ENCODE data around the gene IDH3G.

IDH3G gene

GRCh38 chrX:153791104-153791852 lies 2.9 kb downstream of the IDH3G start:
- no peak for DNase-seq (ENCODE audit: low read depth)

- no peak for DNase-seq (ENCODE audit: low read depth)
Measured at GRCh38 chrX:153789654-153790053, 4.5 kb downstream of the IDH3G start.

DNA sequence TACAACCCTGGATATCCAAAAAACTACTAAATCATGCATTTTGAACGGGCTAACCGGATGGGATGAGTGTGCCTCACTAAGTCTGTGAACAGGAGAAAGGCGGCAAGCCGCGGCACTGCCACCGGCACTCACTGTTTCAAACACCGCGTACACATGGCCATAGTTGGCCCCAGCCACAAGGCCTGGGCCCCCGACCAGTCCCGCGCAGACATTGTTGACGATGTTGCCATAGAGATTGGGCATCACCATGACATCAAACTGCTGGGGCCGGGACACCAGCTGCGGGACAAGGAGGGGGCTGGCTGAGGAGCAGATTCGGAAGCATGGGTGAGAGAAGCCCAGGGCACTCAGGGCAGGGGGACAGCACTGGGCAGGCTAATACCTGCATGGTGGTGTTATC lies 7.5 kb downstream of the IDH3G start:
- no peak for DNase-seq (ENCODE audit: low read depth)

DNA sequence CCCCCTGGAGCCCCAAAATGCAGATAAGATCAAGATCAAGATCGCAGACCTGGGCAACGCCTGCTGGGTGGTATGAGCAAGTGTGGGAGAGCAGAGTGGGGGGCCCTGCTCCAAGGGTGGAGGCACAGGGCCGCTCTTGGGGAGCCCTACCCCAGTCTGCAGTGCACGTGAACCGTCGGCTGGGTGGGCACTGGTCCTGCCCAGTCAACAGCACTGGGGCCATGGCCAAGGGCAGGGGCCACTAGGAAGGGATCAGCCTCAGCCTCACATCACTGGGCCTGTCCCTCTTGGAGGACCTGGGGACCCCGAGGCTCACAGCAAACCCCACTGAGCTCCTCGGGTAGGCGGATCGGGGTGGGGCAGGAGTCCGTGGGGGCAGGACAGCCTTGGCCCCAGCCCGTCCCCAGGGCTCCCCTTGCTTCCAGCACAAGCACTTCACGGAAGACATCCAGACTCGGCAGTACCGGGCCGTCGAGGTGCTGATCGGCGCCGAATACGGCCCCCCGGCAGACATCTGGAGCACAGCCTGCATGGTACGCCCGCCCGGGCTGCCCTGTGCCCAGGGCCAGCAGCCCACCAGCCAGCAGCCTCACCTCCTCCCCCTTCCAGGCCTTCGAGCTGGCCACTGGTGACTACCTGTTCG lies 9.7 kb downstream of the IDH3G start:
- no peak for DNase-seq (ENCODE audit: low read depth)

- DNase-seq (ENCODE audit: low read depth) = no peak
Measured at GRCh38 chrX:153783378-153784013, 10.7 kb downstream of the IDH3G start.

DNA sequence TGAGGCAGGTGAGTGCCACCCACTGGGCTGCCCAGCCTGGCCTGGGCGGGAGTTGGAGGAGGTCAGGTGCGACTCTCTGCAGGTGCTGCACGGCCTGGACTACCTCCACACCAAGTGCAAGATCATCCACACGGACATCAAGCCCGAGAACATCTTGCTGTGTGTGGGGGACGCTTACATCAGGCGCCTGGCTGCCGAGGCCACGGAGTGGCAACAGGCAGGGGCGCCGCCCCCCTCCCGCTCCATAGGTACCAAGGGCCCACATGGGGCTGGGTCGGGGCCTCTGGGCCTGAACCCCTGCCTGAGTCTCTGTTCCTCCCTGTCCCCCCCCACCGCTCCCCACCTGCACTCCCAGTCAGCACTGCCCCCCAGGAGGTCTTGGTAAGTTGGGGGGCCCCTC lies 11.3 kb downstream of the IDH3G start:
- DNase-seq (ENCODE audit: low read depth) = no peak

- DNase-seq (ENCODE audit: low read depth) = no peak
Measured at GRCh38 chrX:153782313-153782712, 11.9 kb downstream of the IDH3G start.

GRCh38 chrX:153781428-153782047 lies 12.6 kb downstream of the IDH3G start:
- DNase-seq (ENCODE audit: low read depth) = no peak

- no peak for DNase-seq (ENCODE audit: low read depth)
Measured at GRCh38 chrX:153780678-153781427, 13.3 kb downstream of the IDH3G start, which contains the start of gene SRPK3. SRPK3 (plus strand) TSS chrX:153781041; CDS start chrX:153781087, 46 bp downstream.

- no peak for DNase-seq (ENCODE audit: low read depth)
Measured at GRCh38 chrX:153779891-153780677, 14.1 kb downstream of the IDH3G start.

DNA sequence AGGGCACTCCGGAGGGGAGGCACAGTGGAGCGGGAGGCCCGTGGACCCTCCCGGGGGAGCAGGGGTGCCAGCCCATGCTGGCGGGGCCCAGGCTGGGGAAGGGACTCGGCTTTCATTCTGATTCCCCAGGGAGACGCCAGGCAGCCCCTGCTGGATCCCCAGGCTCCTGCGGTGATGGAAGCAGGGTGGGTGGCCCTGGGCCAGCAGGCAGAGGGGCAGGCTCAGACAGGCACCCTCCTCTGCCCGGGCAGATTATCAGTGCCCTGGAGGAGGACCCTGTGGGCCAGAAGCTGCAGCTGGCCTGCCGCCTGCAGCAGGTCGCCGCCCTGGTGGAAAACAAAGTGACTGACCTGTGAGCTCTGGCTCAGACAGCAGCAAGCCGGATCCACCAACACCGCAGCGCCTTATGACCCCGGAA lies 15.5 kb downstream of the IDH3G start:
- no peak for DNase-seq (ENCODE audit: low read depth)

- DNase-seq (ENCODE audit: low read depth) = no peak
Measured at GRCh38 chrX:153778181-153778580, 16.0 kb downstream of the IDH3G start.

DNA sequence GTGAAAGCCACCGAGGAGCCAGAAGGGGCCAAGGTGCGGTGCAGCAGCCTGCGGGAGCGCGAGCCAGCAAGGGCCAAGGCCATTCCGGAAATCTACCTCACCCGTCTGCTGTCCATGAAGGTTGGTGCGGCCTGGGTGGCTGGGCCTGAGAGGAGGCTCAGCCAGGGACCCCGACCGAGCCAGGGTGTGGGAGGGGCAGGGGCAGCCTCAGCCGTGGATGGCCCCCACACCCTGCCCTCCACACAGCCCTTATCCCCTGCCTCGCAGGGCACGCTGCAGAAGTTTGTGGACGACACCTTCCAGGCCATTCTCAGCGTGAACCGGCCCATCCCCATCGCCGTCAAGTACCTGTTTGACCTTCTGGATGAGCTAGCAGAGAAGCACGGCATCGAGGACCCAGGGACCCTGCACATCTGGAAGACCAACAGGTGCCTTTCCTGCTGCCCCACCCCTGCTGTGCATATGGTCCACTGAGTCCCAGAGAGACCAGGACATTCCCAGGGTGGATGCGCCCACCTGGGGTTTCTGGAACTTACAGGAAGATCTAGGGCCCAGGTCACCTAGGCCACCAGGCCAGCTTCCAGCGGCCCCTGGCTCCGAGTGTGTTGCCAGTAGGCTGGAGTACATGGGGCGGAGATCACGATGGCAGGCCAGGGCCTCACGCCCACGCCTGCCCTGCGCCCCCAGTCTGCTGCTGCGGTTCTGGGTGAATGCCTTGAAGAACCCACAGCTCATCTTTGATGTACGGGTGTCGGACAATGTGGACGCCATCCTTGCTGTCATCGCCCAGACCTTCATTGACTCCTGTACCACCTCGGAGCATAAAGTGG lies 16.7 kb downstream of the IDH3G start:
- DNase-seq (ENCODE audit: low read depth) = no peak

DNA sequence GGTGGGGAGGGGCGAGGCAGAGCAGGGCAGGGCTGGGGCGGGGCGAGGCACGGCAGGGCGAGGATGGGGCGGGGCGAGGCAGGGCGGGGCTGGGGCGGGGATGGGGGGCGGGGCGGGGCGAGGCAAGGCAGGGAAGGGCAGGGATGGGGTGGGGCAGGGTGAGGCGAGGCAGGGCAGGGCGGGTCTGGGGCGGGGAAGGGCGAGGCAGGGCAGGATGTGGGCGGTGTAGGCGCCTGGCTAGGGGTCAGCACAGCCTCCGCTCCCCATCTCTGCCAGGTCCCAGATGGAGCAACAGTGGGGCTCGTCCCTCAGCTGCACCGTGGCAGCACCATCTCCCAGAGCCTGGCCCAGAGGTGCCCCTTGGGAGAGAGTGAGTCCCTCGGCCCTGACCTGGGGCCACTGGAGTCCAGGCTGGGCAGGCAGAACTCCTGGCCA lies 17.5 kb downstream of the IDH3G start:
- DNase-seq (ENCODE audit: low read depth) = no peak

DNA sequence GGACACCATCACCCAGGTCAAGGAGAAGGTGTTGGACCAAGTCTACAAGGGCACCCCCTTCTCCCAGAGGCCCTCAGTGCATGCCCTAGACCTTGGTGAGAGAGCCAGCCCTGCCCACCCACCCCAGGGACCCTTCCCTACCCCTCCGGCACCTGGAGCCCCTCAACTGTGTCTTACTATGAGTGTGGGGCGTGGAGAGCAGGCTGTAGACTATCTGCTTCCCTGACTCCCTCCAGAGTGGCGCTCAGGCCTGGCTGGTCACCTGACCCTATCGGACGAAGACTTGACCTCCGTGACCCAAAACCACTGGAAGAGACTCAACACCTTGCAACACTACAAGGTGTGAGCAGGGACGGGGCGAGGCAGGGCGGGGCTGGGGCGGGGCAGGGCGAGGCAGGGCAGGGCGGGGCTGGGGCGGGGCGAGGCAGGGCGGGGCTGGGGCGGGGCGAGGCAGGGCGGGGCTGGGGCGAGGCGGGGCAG lies 18.0 kb downstream of the IDH3G start:
- no peak for DNase-seq (ENCODE audit: low read depth)

GRCh38 chrX:153775293-153776119 lies 18.7 kb downstream of the IDH3G start:
- DNase-seq (ENCODE audit: low read depth) = no peak

DNA sequence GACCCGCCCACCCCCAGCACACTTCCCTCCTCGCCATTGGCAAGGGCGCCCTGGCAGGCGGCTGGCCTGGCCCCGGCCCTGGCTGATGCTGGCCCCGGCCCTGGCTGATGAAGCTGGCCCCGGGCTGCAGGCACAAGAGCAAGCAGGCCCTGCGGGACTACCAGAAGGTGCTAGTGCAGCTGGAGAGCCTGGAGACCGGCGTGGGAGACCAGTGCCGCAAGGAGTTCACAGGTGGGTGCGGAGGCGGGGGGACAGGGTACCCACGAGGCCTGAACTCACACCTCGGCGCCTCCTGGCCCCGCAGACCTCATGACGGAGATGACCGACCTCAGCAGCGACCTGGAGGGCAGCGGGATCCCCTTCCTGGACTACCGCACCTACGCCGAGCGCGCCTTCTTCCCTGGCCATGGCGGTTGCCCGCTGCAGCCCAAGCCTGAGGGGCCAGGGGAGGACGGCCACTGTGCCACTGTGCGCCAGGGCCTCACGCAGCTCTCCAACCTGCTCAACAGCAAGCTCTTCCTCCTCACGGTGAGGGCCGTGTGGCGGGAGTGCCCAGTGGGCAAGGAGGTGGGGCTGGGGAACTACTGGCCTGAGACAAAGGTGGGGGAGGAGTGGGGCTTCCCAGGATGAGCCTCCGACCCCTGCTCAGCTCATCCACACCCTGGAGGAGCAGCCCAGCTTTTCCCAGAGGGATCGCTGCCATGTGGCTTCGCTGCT lies 19.4 kb downstream of the IDH3G start:
- DNase-seq (ENCODE audit: low read depth) = no peak

Measured in activated gamma-delta T cell treated with anti-CD3 and anti-CD28 coated beads, Interleukin-2, amount 50 U/mL, for 16 hours (primary cell).